GM10248 (cell line): ENCODE measurements around the gene AWAT1.
"Not testable (repeated sequence)": the region's sequence is repeated elsewhere in the genome, so short reads cannot be mapped to it uniquely, and the experiment has no call there.

Source experiments
- CTCF ChIA-PET: fragments of 300-600 bp; sonication (Branson Sonifier 250); formaldehyde crosslinking; extraction: SDS; loops from one replicate; lab custom pipeline; 2021; ENCODE audit warnings: antibody characterized with exemption; lab: Yijun Ruan, JAX
- POLR2A ChIA-PET: fragments of 350-650 bp; sonication (Branson Sonifier 250); formaldehyde crosslinking; extraction: SDS; loops from one replicate; lab custom pipeline; 2020; ENCODE audit warnings: antibody characterized with exemption; lab: Yijun Ruan, JAX
- DNase-seq: peaks from one replicate; pipeline ENCODE4 v3.0.0; 2012; ENCODE audit errors: extremely low spot score
- TF ChIP-seq, protein P1 (sequence below): IDR thresholded peaks from 2 replicates; pipeline ENCODE4 v1.5.1; 2012; ENCODE audit warnings: mild to moderate bottlenecking, low read depth; ENCODE audit errors: extremely low read depth, missing control alignments, control extremely low read depth

The AWAT1 gene

DNA sequence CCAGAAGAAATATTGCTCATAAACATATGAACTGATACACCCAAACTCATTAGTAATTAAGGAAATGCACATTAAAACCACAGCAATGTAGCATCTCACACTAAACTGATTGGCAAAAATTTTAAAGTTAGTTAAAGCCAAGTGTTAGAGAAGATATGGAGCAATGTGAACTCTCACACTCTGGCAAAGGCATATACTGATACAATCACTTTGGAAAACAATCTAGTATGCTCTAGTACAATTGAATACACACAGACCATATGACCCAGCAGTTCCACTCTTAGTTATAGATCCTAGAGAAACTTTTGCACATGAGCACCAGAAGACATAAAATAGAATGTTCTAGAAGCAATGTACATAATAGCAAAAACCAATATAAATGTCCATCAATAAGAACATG is 8.4 kb upstream of the AWAT1 start:
- TF ChIP-seq, protein P1, sequence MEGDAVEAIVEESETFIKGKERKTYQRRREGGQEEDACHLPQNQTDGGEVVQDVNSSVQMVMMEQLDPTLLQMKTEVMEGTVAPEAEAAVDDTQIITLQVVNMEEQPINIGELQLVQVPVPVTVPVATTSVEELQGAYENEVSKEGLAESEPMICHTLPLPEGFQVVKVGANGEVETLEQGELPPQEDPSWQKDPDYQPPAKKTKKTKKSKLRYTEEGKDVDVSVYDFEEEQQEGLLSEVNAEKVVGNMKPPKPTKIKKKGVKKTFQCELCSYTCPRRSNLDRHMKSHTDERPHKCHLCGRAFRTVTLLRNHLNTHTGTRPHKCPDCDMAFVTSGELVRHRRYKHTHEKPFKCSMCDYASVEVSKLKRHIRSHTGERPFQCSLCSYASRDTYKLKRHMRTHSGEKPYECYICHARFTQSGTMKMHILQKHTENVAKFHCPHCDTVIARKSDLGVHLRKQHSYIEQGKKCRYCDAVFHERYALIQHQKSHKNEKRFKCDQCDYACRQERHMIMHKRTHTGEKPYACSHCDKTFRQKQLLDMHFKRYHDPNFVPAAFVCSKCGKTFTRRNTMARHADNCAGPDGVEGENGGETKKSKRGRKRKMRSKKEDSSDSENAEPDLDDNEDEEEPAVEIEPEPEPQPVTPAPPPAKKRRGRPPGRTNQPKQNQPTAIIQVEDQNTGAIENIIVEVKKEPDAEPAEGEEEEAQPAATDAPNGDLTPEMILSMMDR = no peak
- ChIA-PET POLR2A (no interaction called here), CTCF (interaction anchor here (0.8 kb wide), 1 partner anchor 29 kb away, joined by 4 read pairs; no protein-coding TSS in a partner anchor)
- DNase-seq = no peak

DNA sequence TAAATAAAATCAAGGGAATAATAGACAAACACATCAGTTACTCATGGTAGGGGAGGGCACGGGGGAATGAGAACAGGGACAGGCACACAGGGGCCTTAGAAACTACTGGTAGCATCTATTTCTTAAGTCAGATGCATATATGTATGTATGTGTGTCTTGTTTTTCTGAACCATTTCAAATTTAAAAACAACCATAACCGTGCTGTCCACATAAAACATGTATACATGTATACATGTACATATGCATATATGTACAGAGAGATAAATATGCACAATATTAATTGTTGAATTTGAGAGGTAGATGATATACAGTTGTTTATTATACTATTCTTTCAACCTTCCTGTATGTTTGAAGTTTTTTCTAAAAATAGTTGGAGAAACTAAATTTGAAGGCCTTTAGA is 7.8 kb upstream of the AWAT1 start:
- ChIA-PET POLR2A (no interaction called here), CTCF (no interaction called here)
- no peak for DNase-seq
- TF ChIP-seq, protein P1 = no peak

DNA sequence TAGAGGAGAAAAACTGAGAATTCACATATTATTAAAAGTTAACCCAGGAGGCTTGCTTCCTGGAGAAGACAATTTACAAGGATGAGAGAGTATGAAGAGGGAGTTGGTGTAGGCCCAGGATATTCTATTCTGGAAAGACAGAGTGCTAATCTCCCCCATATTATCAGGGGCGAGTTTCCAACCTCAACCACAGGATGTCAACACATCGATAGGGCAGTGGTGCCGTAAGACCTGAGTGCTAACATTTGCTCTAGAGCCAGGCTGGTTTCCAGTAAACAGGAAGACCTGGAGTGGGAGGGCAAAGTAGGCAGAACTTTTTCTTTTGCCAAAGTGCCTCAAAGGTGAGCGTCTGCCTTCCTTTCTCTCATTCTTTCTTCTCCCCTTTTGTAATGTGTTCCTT is 2.8 kb upstream of the AWAT1 start:
- no peak for DNase-seq
- ChIA-PET CTCF (no interaction called here), POLR2A (no interaction called here)
- TF ChIP-seq, protein P1 = no peak

DNA sequence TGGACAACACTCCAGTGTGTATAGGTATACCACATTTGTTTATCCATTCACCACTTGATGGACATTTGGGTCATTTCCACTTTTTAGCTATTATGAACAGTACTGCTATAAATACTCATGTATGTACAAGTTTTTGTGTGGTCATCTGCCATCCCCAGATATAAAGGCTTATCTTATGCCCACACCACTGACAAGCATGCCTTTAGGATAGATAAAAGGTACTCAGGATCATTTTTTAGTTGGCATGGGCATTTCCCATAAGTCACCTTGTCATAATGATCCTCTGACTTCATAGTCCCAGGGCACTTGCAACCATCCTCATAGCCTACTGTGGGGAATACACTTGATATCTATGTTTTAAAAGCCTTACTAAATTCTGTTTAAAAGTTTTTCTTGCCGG is 6.3 kb downstream of the AWAT1 start:
- ChIA-PET CTCF (no interaction called here), POLR2A (no interaction called here)
- TF ChIP-seq, protein P1 = no peak
- DNase-seq = no peak

DNA sequence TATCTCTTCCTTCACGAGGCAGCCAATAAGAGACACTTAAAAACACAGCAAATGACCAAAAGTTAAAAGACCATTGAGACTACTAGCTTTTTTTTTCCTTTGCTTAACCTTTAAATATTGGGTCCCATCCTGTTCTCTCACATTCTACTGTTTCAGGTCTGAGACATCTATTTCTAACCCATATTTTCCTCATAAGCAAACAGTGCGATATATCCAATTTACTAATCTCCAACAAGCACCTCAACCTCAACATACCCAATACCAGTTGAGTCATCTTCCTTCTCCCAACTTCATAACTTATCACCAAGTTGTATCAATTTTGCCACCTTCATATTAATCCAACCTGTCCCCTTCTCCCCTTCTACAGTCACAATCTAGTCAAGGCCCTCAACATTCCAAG is 7.0 kb downstream of the AWAT1 start:
- ChIA-PET POLR2A (no interaction called here), CTCF (no interaction called here)
- no peak for DNase-seq
- TF ChIP-seq, protein P1 = no peak

DNA sequence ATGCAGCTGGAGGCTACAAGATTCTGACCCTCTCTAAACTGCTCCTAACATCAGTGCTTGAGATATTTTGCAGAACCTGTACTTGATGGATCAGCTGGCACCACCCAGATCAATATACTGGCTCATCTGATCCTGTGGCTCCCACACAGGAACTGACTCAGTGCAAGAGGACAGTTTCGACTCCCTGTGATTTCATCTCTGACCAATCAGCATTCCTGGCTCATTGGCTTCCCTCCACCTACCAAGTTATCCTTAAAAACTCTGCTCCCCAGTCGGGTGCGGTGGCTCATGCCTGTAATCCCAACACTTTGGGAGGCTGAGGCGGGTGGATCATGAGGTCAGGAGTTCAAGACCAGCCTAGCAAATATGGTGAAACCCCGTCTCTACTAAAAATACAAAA is 9.1 kb downstream of the AWAT1 start:
- DNase-seq, POLR2A ChIA-PET, CTCF ChIA-PET: not testable (repeated sequence)

DNA sequence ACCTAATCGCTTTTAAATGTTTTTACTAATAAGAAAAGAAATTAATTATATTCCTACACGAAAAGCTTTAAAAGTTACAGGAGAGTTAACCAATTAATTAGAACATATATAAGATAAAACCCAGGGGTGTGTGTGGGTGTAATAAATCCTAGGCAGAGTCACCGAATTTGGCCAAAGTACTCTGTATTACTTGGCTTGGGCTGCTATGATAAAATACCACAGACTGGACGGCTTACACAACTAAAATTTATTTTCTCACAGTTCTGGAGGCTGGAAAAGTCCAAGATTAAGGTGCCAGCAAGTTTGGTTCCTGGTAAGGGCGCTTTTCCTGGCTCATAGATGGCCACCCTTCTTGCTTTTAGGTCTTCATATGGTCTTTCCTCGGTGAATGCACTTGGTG is 10.4 kb downstream of the AWAT1 start:
- TF ChIP-seq, protein P1 = no peak
- POLR2A ChIA-PET = no interaction called here
- DNase-seq = no peak
- CTCF ChIA-PET = no interaction called here

DNA sequence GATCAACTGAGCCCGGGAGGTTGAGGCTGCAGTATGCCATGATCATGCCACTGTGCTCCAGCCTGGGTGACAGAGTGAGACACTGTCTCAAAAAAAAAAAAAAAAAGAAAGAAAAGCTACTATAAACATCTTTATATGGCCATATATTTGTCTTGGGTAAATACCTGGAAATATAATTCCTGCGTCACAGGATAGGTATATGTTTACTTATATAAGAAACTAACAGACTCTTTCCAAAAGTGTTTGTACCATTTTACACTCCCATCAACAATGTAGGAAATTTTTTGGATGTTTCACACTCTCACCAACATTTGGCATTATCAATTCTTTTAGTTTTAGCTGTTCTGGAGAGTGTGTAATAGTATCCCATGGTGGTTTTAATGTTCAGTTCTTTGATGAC is 12.8 kb downstream of the AWAT1 start:
- POLR2A ChIA-PET = no interaction called here
- TF ChIP-seq, protein P1 = no peak
- DNase-seq = no peak
- CTCF ChIA-PET = no interaction called here
